Endothelial cell of umbilical vein (primary cell): ENCODE data around the gene DSCAML1. TPM values are rescaled to one million over a fixed set of nuclear protein-coding genes. Genes with fewer than 3 reads are reported as not detected.

Source experiments
- BruUV-seq: library from RNA; stranded (reverse); fragments of 400-500 nt; replicated peaks from 2 replicates; lab custom pipeline; 2021; lab: Mats Ljungman, UMichigan
- CTCF ChIA-PET: fragments of 300-600, 350-600 bp; sonication (Branson Sonifier 250); formaldehyde crosslinking; loops from one replicate; lab custom pipeline; 2021; ENCODE audit warnings: antibody characterized with exemption, inconsistent platforms; lab: Charles Lee
- POLR2A ChIA-PET: fragments of 300-600, 350-600 bp; sonication (Branson Sonifier 250); formaldehyde crosslinking; loops from one replicate; lab custom pipeline; 2021; ENCODE audit warnings: antibody characterized with exemption, inconsistent platforms; lab: Charles Lee
- DNase-seq: peaks from one replicate; pipeline ENCODE4 v3.0.0-alpha.2; 2011; ENCODE audit warnings: low read depth, low spot score
- FAIRE-seq: peaks from 2 replicates; lab custom pipeline; 2011; peaks lifted over from hg19 to GRCh38; lab: Jason Lieb, UNC
- H2AFZ ChIP-seq: 2 replicates; pipeline ENCODE4 v1.6.0; 2012; ENCODE audit warnings: low read depth, low read length, control low read depth, inconsistent platforms
- H3K27ac ChIP-seq: 2 replicates; pipeline ENCODE4 v1.5.1; 2011; ENCODE audit warnings: low read depth, mild to moderate bottlenecking, control low read depth, low read length, moderate library complexity; ENCODE audit not compliant: insufficient read depth
- H3K27me3 ChIP-seq, 2 experiments: 2 replicates each; pipeline versions ENCODE4 v1.6.0 to v1.6.1; 2011; ENCODE audit warnings: low read length in 2 of 2, mixed read lengths in 1 of 2; ENCODE audit not compliant: control insufficient read depth in 2 of 2, insufficient read depth in 2 of 2
- H3K36me3 ChIP-seq, 2 experiments: 2 replicates in 1 of 2; 3 replicates in 1 of 2; pipeline ENCODE4 v1.5.1; 2011; ENCODE audit warnings: low read length in 2 of 2, mild to moderate bottlenecking in 1 of 2, moderate library complexity in 1 of 2; ENCODE audit not compliant: control insufficient read depth in 2 of 2, insufficient read depth in 2 of 2; ENCODE audit errors: extremely low read depth in 1 of 2
- H3K4me1 ChIP-seq: 3 replicates; pipeline ENCODE4 v1.5.1; 2011; ENCODE audit warnings: mild to moderate bottlenecking, low read length; ENCODE audit not compliant: control insufficient read depth, insufficient read depth; ENCODE audit errors: extremely low read depth
- H3K4me2 ChIP-seq: 2 replicates; pipeline ENCODE4 v1.6.1; 2011; ENCODE audit warnings: low read length, control low read depth, mixed read lengths; ENCODE audit not compliant: insufficient read depth
- H3K4me3 ChIP-seq, 3 experiments: fragments of 200-600 bp in 1 of 3; sonication (generic), shearing (Covaris generic) in 1 of 3; replicated peaks in 1 of 3; 2 replicates each; pipeline ENCODE4 v1.5.1; 2011 to 2016; ENCODE audit warnings: control low read depth in 3 of 3, low read length in 3 of 3, mild to moderate bottlenecking in 2 of 3, inconsistent platforms in 1 of 3, low read depth in 1 of 3, moderate library complexity in 1 of 3; ENCODE audit not compliant: insufficient read depth in 1 of 3
- H3K79me2 ChIP-seq: 2 replicates; pipeline ENCODE4 v1.6.0; 2012; ENCODE audit warnings: low read length, inconsistent platforms; ENCODE audit not compliant: control insufficient read depth, insufficient read depth
- H3K9ac ChIP-seq: replicated peaks from 2 replicates; pipeline ENCODE3; 2011; ENCODE audit warnings: low read length, control low read depth; ENCODE audit not compliant: insufficient read depth; ENCODE audit errors: extremely low read depth
- H3K9me1 ChIP-seq: replicated peaks from 3 replicates; pipeline ENCODE4 v1.6.0; 2011; ENCODE audit warnings: mild to moderate bottlenecking, low read length; ENCODE audit not compliant: control insufficient read depth, insufficient read depth; ENCODE audit errors: extremely low read depth
- H3K9me3 ChIP-seq: replicated peaks from 2 replicates; pipeline ENCODE4 v1.5.1; 2012; ENCODE audit warnings: low read length, inconsistent platforms; ENCODE audit not compliant: control insufficient read depth, insufficient read depth
- H4K20me1 ChIP-seq: replicated peaks from 2 replicates; pipeline ENCODE3; 2011; ENCODE audit warnings: mild to moderate bottlenecking, low read length; ENCODE audit not compliant: control insufficient read depth, insufficient read depth; ENCODE audit errors: extremely low read depth
- EZH2 ChIP-seq: IDR thresholded peaks from 2 replicates; pipeline ENCODE4 v1.6.1; 2012; ENCODE audit warnings: borderline replicate concordance, low read depth, mild to moderate bottlenecking, moderate library complexity, low read length, inconsistent platforms; ENCODE audit not compliant: severe bottlenecking
- FOS ChIP-seq: IDR thresholded peaks from 2 replicates; pipeline ENCODE4 v1.6.1; 2011; ENCODE audit warnings: mild to moderate bottlenecking, low read length, moderate library complexity, borderline replicate concordance; ENCODE audit not compliant: insufficient read depth
- GATA2 ChIP-seq: IDR thresholded peaks from 2 replicates; pipeline ENCODE4 v1.7.0; 2011; ENCODE audit warnings: low read depth, mild to moderate bottlenecking, moderate library complexity, mixed read lengths, low read length; ENCODE audit not compliant: insufficient read length, insufficient read depth
- JUN ChIP-seq: IDR thresholded peaks from 2 replicates; pipeline ENCODE4 v1.6.1; 2011; ENCODE audit warnings: borderline replicate concordance, low read depth; ENCODE audit not compliant: insufficient read length, insufficient read depth
- MAX ChIP-seq: IDR thresholded peaks from 2 replicates; pipeline ENCODE4 v1.6.1; 2011; ENCODE audit not compliant: insufficient read depth, insufficient read length
- MYC ChIP-seq: IDR thresholded peaks from one replicate; pipeline ENCODE4 v1.6.1; 2011; ENCODE audit warnings: mild to moderate bottlenecking, low read depth, low read length
- POLR2A ChIP-seq: IDR thresholded peaks from 2 replicates; pipeline ENCODE4 v1.6.1; 2012; ENCODE audit warnings: low read depth, mild to moderate bottlenecking, control low read depth, low read length
- POLR2AphosphoS5 ChIP-seq: IDR thresholded peaks from 2 replicates; pipeline ENCODE4 v1.6.1; 2012; ENCODE audit warnings: low read depth, mild to moderate bottlenecking, control low read depth, low read length, moderate library complexity; ENCODE audit not compliant: insufficient read depth
- dilution Hi-C: fragments of 300-500 bp; cut with MboI; formaldehyde crosslinking; loops from one replicate; pipeline ENCODE4 v1.15.0; 2019; ENCODE audit warnings: low sequenced_read_pairs; ENCODE audit not compliant: extremely low pct_ligation_motif_present
- intact Hi-C: fragments of 100-400 bp; cut with micrococcal nuclease; formaldehyde crosslinking; loops from one replicate; pipeline ENCODE4 v1.10.0; 2022
- polyA plus RNA-seq, 4 experiments: library from polyadenylated mRNA; depleted of rRNA in 3 of 4; stranded (reverse) in 3 of 4; unstranded in 1 of 4; fragments of >200 nt; gene quantifications; 2 replicates each; pipeline versions ENCODE4 v1.2.1 to v1.2.3, GENCODE V29; 2011 to 2012; ENCODE audit warnings: missing spikeins in 1 of 4
- total RNA-seq: library from RNA; stranded (reverse); gene quantifications from 2 replicates; pipeline ENCODE4 v1.2.3, GENCODE V29; 2021
- TF ChIP-seq, protein P1 (sequence below), 2 donors: IDR thresholded peaks; 1 replicate in 1 of 2; 2 replicates in 1 of 2; pipeline ENCODE4 v1.5.1; 2011; ENCODE audit warnings: low read length in 2 of 2, mild to moderate bottlenecking in 2 of 2, moderate library complexity in 2 of 2, control low read depth in 1 of 2, inconsistent platforms in 1 of 2, low read depth in 1 of 2; ENCODE audit not compliant: insufficient read depth in 1 of 2; ENCODE audit errors: extremely low read depth in 1 of 2

The DSCAML1 gene
- total and polyA plus RNA-seq, 2 donors (not counting 3 experiments of a cell fraction or from before 2014, with no cell fraction given), result not detected

DNA sequence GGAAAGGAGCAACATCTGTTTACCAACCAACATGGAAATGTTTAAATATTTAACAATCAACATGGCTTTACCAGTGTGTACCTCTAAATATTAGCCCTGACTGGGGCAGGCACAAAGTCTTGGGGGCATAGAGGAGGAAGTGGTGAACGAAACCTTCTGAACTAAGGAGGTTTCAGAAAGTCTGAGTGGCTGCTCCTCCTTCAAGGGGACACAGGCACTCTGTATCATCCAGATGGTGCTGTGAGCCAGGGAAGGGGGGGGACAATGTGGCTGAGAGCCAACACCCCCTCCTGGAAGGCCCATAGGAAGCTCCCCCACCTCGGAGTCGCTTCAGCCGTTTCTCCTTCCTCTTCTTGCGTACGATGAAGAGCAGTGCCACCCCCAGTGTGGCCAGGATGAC, 361.7 kb downstream of the DSCAML1 start:
- no peak overlapping the region for H3K4me3 ChIP-seq
- no peaks in the 10 kb centered on the region for H3K79me2 ChIP-seq
- intact Hi-C loops, result no loop called here
- H3K27ac ChIP-seq, result no peak overlapping the region
- FAIRE-seq (no peak), DNase-seq (no peak)
- H3K9ac ChIP-seq, result no peak overlapping the region
- no peak overlapping the region for H2AFZ ChIP-seq
- ChIA-PET CTCF (no interaction called here), POLR2A (no interaction called here)
- no peaks in the 10 kb centered on the region for H3K27me3 ChIP-seq
- H3K9me3 ChIP-seq, result no peaks in the 10 kb centered on the region
- no peak for TF ChIP-seq FOS
- TF ChIP-seq, protein P1, sequence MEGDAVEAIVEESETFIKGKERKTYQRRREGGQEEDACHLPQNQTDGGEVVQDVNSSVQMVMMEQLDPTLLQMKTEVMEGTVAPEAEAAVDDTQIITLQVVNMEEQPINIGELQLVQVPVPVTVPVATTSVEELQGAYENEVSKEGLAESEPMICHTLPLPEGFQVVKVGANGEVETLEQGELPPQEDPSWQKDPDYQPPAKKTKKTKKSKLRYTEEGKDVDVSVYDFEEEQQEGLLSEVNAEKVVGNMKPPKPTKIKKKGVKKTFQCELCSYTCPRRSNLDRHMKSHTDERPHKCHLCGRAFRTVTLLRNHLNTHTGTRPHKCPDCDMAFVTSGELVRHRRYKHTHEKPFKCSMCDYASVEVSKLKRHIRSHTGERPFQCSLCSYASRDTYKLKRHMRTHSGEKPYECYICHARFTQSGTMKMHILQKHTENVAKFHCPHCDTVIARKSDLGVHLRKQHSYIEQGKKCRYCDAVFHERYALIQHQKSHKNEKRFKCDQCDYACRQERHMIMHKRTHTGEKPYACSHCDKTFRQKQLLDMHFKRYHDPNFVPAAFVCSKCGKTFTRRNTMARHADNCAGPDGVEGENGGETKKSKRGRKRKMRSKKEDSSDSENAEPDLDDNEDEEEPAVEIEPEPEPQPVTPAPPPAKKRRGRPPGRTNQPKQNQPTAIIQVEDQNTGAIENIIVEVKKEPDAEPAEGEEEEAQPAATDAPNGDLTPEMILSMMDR (IDR thresholded peaks at IDR 0.05; ENCODE audit: extremely low read depth in 1 of 2, insufficient read depth in 1 of 2, low read depth in 1 of 2, low read length in 2 of 2), result no peak
- no peak for TF ChIP-seq JUN
- no peak for TF ChIP-seq POLR2AphosphoS5
- no peak for TF ChIP-seq POLR2A
- TF ChIP-seq MYC, result no peak
- no peak for TF ChIP-seq GATA2
- TF ChIP-seq EZH2, result no peak
- TF ChIP-seq MAX, result no peak
- H4K20me1 ChIP-seq, result no peaks in the 10 kb centered on the region
- dilution Hi-C loops, result no loop called here
- H3K4me2 ChIP-seq, result no peak overlapping the region
- no peaks in the 10 kb centered on the region for H3K9me1 ChIP-seq
- no TSS peak for BruUV-seq
- no peaks in the 10 kb centered on the region for H3K4me1 ChIP-seq
- H3K36me3 ChIP-seq, result no peaks in the 10 kb centered on the region
